ENCODE measurements around the gene SNN.
A peak's percentile ranks its signal among the peaks of the same experiment; 100 is the strongest.

SNN gene

DNA sequence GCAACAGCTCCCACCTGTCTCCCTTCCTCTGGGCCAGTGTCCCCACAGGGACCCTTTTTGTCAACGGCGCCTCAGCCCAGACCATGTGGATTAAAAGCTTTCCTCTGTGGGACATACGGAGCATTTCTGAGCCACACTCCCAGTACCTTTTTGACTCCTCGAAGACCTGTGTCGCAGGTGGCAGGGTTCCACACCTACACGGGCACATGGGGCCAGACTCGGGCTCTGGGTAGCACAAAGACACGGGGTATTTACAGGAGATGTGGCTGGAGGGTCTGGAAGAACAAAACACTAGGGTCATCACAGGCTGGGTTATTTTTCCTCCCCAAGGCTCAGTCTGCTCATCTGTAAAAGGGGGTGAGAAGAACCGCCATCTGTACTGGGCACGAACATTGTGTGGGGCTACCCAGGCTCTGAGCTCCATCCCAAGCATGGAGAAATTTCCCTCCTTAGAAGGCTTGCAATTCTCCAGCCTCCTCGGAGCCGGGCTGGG, 32.5 kb upstream of the SNN start:
- no peak for DNase-seq

DNA sequence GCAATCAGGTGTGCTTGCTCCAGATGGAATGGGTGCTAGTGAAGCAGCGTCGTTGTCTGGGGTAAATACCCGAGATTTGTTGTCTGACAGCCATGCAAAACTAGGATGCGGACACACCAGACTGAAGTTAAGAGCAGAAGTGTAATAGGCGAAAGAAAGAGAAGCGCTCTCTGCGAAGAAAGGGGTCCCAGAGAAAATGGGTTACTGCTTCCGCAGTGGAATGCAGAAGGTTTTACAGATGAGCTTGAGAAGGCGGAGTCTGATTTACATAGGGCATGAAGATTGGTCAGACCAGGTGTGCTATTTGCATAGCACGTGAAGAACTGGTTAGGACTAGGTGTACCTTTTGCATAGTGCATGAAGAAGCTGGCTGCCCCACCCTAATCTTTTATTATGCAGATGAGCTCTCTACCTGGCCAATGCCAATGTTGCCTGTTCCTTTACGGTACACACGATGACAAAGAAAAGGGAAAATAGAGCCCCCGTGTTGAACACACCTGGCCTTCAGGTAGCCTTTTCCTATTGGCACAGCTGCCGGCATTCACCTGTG, 32.0 kb upstream of the SNN start:
- DNase-seq: no peak

DNA sequence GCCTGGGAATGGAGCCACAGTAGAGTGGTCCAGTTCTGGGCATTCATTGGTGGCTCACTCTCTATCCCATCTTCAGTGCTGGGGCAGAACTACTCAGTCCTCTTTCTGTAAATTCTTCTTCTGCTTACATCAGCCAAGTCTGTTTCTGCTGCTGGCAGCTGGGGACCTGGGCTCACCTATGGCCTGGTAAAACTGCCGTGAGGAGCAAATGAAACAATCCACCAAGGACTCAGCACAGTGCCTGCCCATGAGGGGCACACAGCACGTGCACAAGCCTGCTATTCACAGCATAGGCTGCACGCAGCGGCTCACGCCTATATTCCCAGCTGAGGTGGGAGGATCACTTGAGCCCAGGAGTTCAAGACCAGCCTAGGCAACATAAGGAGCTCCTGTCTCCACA, 30.9 kb upstream of the SNN start:
- no peak for DNase-seq

DNA sequence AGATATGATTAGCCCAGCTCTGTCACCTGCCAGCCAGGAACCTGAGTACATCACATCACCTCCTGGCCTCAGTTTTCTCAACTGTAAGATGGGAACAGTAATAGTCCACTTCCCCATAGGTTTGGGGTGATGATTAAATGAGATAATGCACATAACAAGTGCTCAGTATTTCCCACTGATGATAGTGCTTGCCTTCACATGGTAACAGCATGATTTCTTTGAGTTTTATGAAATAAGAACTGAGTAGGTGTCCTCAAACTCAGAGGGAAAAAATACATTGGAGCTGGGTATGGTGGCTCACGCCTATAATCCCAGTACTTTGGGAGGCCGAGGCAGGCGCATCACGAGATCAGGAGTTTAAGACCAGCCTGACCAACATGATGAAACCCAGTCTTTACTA, 30.1 kb upstream of the SNN start:
- no peak for DNase-seq

DNA sequence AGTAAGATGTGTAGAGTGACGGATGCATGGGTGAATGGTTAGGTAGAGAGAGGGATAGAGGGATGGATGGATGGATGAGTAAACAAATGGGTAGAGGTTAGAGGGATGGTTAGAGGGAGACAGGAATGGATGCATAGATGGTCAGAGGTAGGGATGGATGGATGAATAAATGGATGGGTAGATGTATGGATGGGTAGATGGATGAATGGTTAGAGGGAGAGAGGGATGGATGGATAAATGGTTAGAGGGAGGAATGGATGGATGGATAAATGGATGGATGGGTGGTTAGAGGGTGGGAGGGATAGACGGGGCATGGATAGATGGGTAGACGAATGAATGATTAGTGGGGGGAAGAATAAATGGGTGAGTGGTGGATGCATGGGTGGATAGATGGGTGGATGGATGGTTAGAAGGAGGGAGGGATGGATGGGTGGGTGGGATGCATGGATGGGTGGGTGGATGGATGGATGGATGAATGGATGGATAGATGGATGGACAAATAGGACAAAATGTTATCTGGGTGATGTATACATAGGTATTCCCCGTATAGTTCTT, 29.2 kb upstream of the SNN start:
- DNase-seq: no peak

GRCh38 chr16:11639925-11640899, 28.0 kb upstream of the SNN start:
- no peak for DNase-seq

DNA sequence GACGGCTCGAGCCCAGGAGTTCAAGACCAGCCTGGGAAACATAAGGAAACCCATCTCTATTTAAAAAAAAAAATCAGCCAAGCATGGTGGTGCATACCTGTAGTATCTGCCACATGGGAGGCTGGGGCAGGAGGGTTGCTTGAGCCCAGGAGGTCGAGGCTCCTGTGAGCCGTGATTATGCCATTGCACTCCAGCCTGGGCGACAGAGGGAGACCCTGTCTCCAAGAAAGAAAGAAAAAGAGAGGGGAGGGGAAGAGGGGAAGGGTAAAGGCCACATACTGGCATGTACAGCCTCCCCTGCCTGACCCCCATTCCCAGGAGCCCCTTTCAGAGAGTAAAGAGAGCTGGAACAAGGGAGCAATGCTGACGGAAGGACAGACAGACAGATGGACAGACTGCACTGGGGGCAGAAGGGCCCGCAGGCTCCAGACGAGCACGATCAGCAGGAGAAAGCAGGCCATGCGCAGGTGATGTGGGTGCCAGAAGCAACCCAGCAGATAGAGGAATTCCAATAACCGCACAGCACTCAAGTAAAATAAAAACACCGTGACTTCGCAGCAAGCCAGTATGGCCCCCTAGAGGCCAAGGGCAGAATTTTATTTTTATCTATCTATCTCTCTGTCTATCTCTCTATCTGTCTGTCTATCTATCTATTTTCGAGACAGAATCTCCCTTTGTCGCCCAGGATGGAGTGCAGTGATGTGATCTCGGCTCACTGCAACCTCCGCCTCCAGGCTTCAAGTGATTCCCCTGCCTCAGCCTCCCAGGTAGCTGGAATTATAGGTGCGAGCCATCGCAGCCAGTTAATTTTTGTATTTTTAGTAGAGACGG, 27.1 kb upstream of the SNN start:
- peak; percentile 71 for DNase-seq

DNA sequence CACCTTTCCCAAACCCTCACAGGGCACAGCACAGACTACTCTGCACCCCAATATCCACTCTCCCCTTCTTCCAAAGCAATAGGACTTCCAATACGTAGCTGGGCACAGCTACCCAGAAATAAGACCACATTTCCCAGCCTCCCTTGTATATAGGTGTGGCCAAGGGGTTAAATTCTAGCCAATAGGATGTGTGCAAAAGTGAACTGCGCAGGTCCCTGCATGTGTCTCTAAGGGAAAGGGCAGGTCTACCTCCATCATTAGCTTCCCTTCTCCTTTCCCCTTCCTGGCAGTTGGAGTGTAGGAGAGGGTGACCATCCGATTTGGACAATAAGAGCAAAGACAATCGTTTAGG, 25.5 kb upstream of the SNN start:
- DNase-seq: no peak

DNA sequence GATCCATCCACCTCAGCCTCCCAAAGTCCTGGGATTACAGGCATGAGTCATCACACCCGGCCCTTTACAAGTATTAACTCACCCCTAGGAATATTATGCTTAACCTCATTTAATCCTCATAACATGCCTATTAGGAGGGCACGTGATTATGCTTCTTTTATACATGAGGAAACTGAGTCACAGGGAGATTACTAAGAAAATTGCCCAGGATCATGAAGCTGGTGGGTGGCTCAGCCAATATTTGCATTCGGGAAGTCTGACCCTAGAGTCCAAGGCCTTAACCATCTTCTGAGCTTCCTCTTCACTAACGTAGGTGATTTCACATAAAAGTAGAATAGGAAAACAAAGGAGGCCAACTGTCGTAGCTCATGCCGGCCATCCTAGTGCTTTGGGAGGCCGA, 19.0 kb upstream of the SNN start:
- DNase-seq: no peak

DNA sequence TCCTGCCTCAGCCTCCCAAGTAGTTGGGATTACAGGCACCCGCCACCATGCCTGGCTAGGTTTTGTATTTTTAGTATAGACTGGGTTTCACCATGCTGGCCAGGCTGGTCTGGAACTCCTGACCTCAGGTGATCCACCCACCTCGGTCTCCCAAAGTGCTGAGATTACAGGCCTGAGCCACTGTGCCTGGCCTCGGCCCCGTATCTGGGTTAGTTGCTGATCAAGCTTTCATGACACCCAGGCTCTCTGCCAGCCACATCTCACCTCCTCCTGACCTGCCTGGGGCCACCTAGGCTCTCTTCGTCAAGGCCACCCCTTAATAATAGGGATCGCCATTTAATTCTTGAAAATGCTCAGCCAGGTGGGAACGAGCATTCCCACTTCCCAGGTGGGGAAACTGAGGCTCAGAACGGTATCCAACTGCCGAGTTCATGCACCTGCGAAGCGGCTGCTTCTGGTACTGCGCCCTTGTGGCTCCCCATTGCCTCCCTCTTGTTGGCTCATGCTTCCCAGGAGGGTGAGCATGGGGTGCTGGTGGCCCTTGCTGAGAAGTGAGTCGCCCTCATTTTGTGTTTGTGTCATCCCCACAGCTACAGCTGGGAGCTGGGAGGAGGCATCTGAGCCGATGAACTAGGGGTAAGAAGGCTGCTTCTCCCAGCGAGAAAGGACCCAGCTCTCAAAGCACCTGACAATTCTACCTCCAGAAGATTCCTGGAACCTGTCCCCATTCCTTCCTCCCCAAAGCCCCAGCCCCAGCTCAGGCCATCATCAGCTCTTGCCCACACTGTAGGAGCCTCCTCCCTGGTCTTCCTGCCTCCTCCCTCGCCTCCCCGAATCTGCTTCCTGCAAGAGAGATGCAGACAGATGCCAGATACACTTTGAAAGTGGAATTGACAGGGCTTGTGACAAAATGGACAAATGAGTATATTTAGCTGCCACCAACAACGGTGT, 17.3 kb upstream of the SNN start:
- no peak for DNase-seq

GRCh38 chr16:11651796-11652195, 16.5 kb upstream of the SNN start:
- DNase-seq: no peak

DNA sequence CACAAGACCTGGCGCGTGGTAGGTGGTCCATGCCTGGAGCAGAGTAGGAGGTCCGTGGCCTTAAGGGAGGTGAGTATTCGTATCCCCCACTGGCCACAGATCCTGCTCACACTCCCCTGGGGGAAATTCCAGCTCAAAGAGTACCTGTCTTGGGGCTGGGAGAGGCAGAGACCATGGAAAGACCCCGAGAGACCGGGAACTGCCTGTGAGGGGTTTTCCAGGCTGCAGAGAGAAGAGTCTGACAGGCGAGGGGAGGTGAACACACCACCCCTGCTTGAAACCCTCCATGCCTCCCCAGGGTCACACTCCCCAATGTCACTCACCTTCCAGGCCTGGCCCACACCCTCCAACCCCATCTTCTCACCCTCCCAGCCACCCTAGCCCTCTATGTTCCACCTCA, 12.6 kb upstream of the SNN start:
- DNase-seq: no peak

GRCh38 chr16:11657556-11657955, 10.7 kb upstream of the SNN start:
- no peak for DNase-seq

- no peak for DNase-seq
Observed at GRCh38 chr16:11658896-11659708, 9.2 kb upstream of the SNN start.

DNA sequence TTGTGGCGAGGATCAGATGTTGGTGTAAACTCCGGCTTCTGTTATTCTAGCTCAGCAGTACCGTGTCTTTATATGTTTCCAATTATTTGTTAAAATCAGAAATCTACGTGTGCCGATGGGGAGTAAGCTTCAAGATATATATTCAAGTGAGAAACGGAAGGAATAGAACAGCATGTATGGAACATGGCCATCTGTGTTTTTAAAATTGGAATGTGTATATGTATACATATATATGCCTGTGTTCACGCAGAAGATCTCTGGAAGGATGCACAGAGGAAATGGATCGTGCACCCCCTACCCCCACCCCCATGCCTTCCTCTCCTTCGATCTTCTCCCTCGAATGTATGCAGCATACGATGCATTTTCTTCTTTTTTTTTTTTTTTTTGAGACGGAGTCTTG, 7.7 kb upstream of the SNN start:
- DNase-seq: no peak

DNA sequence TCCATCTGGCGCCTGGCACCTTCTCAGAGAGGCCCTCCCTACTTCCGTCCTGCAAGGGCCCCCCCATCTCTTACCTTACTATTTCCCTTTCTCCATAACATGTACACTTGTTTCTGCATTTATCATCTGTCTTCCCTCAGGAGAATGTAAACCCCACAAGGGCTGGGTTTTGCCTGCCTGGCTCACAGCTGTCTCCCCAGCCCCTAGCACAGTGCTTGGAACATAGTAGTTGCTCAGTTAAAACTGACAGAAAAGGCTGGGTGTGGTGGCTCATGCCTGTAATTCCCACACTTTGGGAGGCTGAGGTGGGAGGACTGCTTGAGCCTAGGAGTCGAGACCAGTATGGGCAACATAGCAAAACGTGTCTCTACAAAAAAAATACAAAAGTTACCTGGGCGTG, 5.7 kb upstream of the SNN start:
- no peak for DNase-seq

DNA sequence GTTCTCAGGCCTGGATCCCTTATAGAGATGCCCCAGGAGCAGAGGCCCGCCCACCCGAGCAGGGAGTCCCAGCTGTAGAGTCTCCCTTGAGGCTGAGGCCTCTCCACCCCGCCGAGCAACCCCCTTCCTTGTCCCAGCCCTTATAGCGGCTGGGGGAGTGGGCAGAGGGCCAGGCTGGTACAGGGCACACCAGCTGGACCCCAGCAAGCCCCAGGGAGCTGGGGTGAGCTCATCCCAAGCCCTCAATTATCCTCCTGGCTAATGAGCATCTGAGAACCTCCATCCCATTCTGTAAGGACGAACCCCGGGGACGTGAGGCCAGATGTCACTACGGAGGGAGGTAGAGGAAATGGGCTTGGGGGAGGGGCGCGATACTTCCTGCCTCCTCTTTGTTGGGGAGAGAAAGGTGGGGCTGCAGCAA, 3.2 kb upstream of the SNN start:
- DNase-seq: no peak

DNA sequence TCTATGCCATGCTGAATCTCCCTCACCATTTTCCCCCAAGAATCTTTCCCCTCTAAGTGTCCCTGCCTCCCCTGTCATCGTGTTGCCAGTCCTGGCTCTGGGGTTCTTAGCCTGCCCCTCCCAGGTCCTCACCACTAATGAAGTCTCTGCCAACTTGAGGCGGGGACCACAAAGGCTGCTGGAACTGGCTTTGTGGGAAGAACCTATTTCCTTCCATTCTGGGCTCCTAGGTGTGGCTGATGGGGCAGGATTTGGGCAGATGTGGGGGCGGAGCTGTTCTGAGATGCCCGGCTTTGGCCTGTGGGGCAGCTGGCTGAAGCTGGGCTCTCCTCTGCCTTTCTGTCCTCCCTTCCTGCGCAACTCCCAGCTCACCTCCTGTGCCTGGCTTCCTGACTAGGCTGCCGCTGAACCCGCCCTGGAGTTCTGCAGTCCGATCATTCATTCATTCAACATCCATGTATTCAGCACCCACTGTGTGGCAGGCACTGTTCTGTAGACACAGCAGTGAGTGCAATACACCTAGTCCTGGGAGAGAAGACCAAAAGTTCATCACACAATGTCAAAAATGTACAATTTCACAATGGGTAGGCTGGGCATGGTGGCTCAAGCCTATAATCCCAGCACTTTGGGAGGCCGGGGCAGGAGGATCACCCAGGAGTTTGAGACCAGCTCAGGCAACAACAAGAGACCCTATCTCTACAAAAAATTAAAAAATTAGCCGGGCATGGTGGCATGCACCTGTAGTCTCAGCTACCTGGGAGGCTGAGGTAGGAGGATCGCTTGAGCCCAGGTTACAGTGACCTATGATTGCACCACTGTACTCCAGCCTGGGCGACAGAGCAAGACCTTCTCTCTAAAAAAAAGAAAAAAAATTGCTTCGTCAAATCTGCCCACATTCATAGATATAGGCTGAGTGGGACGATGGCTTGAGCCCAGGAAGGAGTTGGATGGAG, 1.9 kb upstream of the SNN start:
- DNase-seq: no peak

GRCh38 chr16:11667221-11667823, 933 bp upstream of the SNN start:
- DNase-seq: no peak
